Transverse colon (tissue), 4 donors: ENCODE results near the gene MVB12A. TPM values are rescaled to one million over a fixed set of nuclear protein-coding genes. Genes with fewer than 3 reads are reported as not detected.

Source experiments
- DNase-seq: peaks from one replicate; pipeline ENCODE4 v3.0.0-alpha.2; 2019
- H3K27ac ChIP-seq, 4 donors: fragments of 200-600 bp; sonication (generic); 2 replicates each; pipeline ENCODE4 v1.5.1; 2016 to 2018; ENCODE audit warnings: inconsistent platforms in 4 of 4
- H3K27me3 ChIP-seq: fragments of 200-600 bp; sonication (generic); 2 replicates; pipeline ENCODE4 v1.5.1; 2017; ENCODE audit warnings: inconsistent platforms
- H3K36me3 ChIP-seq, 4 donors: fragments of 200-600 bp; sonication (generic); 2 replicates each; pipeline ENCODE4 v1.5.1; 2017 to 2019; ENCODE audit warnings: inconsistent platforms in 4 of 4
- H3K4me1 ChIP-seq, 4 donors: fragments of 200-600 bp; sonication (generic); 2 replicates each; pipeline ENCODE4 v1.5.1; 2017 to 2020; ENCODE audit warnings: inconsistent platforms in 4 of 4
- H3K4me3 ChIP-seq, 4 donors: fragments of 200-600 bp; sonication (generic); 1 replicate in 1 of 4; 2 replicates in 3 of 4; pipeline versions ENCODE4 v1.5.1 to v1.6.1; 2017 to 2019; ENCODE audit warnings: inconsistent platforms in 4 of 4
- H3K9me3 ChIP-seq, 2 donors: fragments of 200-600 bp; sonication (generic); 2 replicates each; pipeline ENCODE4 v1.5.1; 2017 to 2019; ENCODE audit warnings: inconsistent platforms in 2 of 2
- EP300 ChIP-seq: sonication (generic); formaldehyde crosslinking; IDR thresholded peaks from one replicate; pipeline ENCODE4 v1.6.1; 2017; ENCODE audit warnings: antibody characterized with exemption, low read depth
- POLR2A ChIP-seq: fragments of 450-650 bp; IDR thresholded peaks from one replicate; pipeline ENCODE4 v1.6.1; 2016; ENCODE audit warnings: antibody characterized with exemption, mild to moderate bottlenecking, moderate library complexity
- POLR2AphosphoS5 ChIP-seq, 3 donors: sonication (generic); formaldehyde crosslinking; IDR thresholded peaks; one replicate each; pipeline ENCODE4 v1.6.1; 2016; ENCODE audit warnings: antibody characterized with exemption in 3 of 3
- WGBS, 2 donors: methylation state at CpG; one replicate each; pipeline ENCODE4 v1.1.5; 2018; ENCODE audit warnings: low coverage in 1 of 2; 5-methylcytosine and 5-hydroxymethylcytosine counted together
- in situ Hi-C, 4 donors: fragments of 200-750 bp; cut with MboI; loops; one replicate each; pipeline versions ENCODE4 v1.15.0 to v1.15.1; 2017; ENCODE audit warnings: low sequenced_read_pairs in 3 of 4, low pct_ligation_motif_present in 1 of 4, low pct_unique_long_range_greater_than_20kb in 1 of 4
- intact Hi-C: fragments of 100-400 bp; cut with DNase I; formaldehyde crosslinking; loops from one replicate; pipeline ENCODE4 v1.15.1; 2023; ENCODE audit warnings: low total_unique reads
- total RNA-seq, 4 donors: library from RNA; depleted of rRNA; stranded (reverse); fragments of >200 nt; gene quantifications; one replicate each; pipeline ENCODE4 v1.1.0, GENCODE V29; 2016
- TF ChIP-seq, protein P1 (sequence below), 5 experiments: fragments of 200-600 bp in 3 of 5; fragments of 450-650 bp in 2 of 5; sonication (generic) in 3 of 5; IDR thresholded peaks; 1 replicate in 2 of 5; 2 replicates in 3 of 5; pipeline ENCODE4 v1.5.1; 2016 to 2017; ENCODE audit warnings: antibody characterized with exemption in 5 of 5, inconsistent platforms in 3 of 5, mild to moderate bottlenecking in 2 of 5, moderate library complexity in 1 of 5

Gene MVB12A
- total RNA-seq, 4 donors from 2014 or later, result 22.9 to 84.2 (median 83.1) TPM

GRCh38 chr19:17424743-17425365 lies 5.0 kb downstream of the MVB12A start:
- peaks cover 0 to 9% (median 7%) of the 10 kb centered on the region in 4 donors for H3K4me1 ChIP-seq
- no peak for TF ChIP-seq EP300
- TF ChIP-seq, protein P1, sequence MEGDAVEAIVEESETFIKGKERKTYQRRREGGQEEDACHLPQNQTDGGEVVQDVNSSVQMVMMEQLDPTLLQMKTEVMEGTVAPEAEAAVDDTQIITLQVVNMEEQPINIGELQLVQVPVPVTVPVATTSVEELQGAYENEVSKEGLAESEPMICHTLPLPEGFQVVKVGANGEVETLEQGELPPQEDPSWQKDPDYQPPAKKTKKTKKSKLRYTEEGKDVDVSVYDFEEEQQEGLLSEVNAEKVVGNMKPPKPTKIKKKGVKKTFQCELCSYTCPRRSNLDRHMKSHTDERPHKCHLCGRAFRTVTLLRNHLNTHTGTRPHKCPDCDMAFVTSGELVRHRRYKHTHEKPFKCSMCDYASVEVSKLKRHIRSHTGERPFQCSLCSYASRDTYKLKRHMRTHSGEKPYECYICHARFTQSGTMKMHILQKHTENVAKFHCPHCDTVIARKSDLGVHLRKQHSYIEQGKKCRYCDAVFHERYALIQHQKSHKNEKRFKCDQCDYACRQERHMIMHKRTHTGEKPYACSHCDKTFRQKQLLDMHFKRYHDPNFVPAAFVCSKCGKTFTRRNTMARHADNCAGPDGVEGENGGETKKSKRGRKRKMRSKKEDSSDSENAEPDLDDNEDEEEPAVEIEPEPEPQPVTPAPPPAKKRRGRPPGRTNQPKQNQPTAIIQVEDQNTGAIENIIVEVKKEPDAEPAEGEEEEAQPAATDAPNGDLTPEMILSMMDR (IDR thresholded peaks at IDR 0.05), result peak in 2 of 5 experiments; percentile 23 to 24
- TF ChIP-seq POLR2AphosphoS5 (IDR thresholded peaks at IDR 0.05), result no peak
- TF ChIP-seq POLR2A, result no peak
- in situ Hi-C loops, result no loop called here
- 35 to 75% methylated on average over 2 to 26 of the region's 27 CpGs for WGBS, 2 donors
- H3K27ac ChIP-seq, result no peak overlapping the region
- no peak overlapping the region for H3K4me3 ChIP-seq
- DNase-seq, result no peak
- H3K27me3 ChIP-seq, result no peaks in the 10 kb centered on the region
- intact Hi-C loops, result no loop called here
- no peaks in the 10 kb centered on the region for H3K36me3 ChIP-seq
- no peaks in the 10 kb centered on the region for H3K9me3 ChIP-seq

- no peak overlapping the region for H3K27ac ChIP-seq
- H3K4me1 ChIP-seq, result peaks cover 0 to 3% (median 0%) of the 10 kb centered on the region in 4 donors
- no peaks in the 10 kb centered on the region for H3K36me3 ChIP-seq
- in situ Hi-C loops, result no loop called here
- intact Hi-C loops, result no loop called here
- no peak overlapping the region for H3K4me3 ChIP-seq
- 81 to 86% methylated on average over 7 to 17 of the region's 17 CpGs for WGBS, 2 donors
- no peak for DNase-seq
- H3K9me3 ChIP-seq, result no peaks in the 10 kb centered on the region
- no peak for TF ChIP-seq POLR2AphosphoS5 (IDR thresholded peaks at IDR 0.05)
- no peak for TF ChIP-seq POLR2A
- no peak for TF ChIP-seq EP300
- TF ChIP-seq, protein P1 (IDR thresholded peaks at IDR 0.05), result no peak
- H3K27me3 ChIP-seq, result no peaks in the 10 kb centered on the region
Observed at GRCh38 chr19:17429641-17430113, 9.8 kb downstream of the MVB12A start.

- H3K27ac ChIP-seq, result no peak overlapping the region
- DNase-seq, result no peak
- WGBS, 2 donors, result 87 to 100% methylated on average over 1 to 7 of the region's 7 CpGs
- TF ChIP-seq EP300, result no peak
- no peak for TF ChIP-seq POLR2AphosphoS5 (IDR thresholded peaks at IDR 0.05)
- TF ChIP-seq, protein P1 (IDR thresholded peaks at IDR 0.05), result no peak
- TF ChIP-seq POLR2A, result no peak
- H3K4me3 ChIP-seq, result no peak overlapping the region
- no peaks in the 10 kb centered on the region for H3K9me3 ChIP-seq
- no peaks in the 10 kb centered on the region for H3K36me3 ChIP-seq
- no peaks in the 10 kb centered on the region for H3K27me3 ChIP-seq
- intact Hi-C loops (no loop called here), in situ Hi-C loops (no loop called here)
- H3K4me1 ChIP-seq, result no peaks in the 10 kb centered on the region
Observed at GRCh38 chr19:17431417-17431816, 11.6 kb downstream of the MVB12A start.

DNA sequence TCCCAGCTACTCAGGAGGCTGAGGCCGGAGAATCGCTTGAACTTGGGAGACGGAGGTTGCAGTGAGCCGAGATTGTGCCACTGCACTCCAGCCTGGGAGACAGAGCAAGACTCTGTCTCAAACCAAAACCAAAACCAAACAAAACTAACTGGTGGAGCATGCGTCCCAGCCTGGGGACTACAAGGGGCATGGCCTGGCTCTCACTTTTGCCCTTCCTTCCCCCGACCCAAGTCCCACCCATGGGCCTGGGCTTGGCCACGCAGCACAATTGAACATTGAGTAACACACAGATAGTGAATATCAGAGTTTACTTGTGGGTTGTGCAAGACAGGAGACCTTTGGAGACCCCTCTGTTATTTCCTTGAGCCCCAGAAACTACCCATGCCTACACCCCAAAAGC lies 15.4 kb downstream of the MVB12A start:
- in situ Hi-C loops, result no loop called here
- no peak for DNase-seq
- Histone ChIP-seq H3K27ac (no peak overlapping the region), H3K9me3 (no peaks in the 10 kb centered on the region), H3K4me3 (no peak overlapping the region), H3K27me3 (no peaks in the 10 kb centered on the region), H3K4me1 (no peaks in the 10 kb centered on the region), H3K36me3 (no peaks in the 10 kb centered on the region)
- 74% methylated on average over 7 of the region's 7 CpGs; no CpG with 5 or more reads in 1 of the 2 donors for WGBS, 2 donors
- intact Hi-C loops, result no loop called here
- TF ChIP-seq POLR2AphosphoS5 (IDR thresholded peaks at IDR 0.05), result no peak
- TF ChIP-seq, protein P1 (IDR thresholded peaks at IDR 0.05), result no peak
- no peak for TF ChIP-seq POLR2A
- TF ChIP-seq EP300, result no peak
